DMS 273 (cell line): ENCODE data around the gene MYLK2.
"Not testable (repeated sequence)": the region's sequence is repeated elsewhere in the genome, so short reads cannot be mapped to it uniquely, and the experiment has no call there.

ENCODE experiments used
- DNase-seq: peaks from one replicate; lab custom pipeline; 2025; ENCODE audit not compliant: unreplicated experiment; lab: John Stamatoyannopoulos, UW

The MYLK2 gene

GRCh38 chr20:31815408-31816188 lies 3.6 kb upstream of the MYLK2 start:
- peak; percentile 76 for DNase-seq

DNA sequence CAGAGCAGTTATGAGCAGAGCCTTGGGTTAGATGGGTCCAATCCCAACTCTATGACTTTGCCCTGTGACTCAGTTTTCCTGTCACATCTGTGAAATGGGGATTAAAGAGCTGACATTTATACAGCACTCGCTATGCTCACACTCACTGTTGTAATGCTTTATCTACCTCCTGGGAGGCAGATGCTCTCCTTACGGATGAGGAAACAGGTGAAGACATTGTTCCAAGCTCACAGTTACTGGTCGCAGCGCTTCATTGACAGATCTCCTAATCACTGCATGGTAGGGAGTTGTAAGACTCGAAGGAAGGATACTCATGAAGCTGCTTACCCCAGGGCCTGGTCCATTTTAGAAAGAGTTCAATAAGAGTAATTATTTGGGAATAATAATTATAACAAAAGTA lies 2.9 kb upstream of the MYLK2 start:
- DNase-seq: no peak

GRCh38 chr20:31817461-31817860 lies 1.7 kb upstream of the MYLK2 start:
- DNase-seq: no peak

GRCh38 chr20:31818376-31818908 lies 714 bp upstream of the MYLK2 start:
- no peak for DNase-seq

GRCh38 chr20:31820228-31820627 lies 1.1 kb downstream of the MYLK2 start:
- no peak for DNase-seq

GRCh38 chr20:31821427-31821826 lies 2.3 kb downstream of the MYLK2 start:
- no peak for DNase-seq

DNA sequence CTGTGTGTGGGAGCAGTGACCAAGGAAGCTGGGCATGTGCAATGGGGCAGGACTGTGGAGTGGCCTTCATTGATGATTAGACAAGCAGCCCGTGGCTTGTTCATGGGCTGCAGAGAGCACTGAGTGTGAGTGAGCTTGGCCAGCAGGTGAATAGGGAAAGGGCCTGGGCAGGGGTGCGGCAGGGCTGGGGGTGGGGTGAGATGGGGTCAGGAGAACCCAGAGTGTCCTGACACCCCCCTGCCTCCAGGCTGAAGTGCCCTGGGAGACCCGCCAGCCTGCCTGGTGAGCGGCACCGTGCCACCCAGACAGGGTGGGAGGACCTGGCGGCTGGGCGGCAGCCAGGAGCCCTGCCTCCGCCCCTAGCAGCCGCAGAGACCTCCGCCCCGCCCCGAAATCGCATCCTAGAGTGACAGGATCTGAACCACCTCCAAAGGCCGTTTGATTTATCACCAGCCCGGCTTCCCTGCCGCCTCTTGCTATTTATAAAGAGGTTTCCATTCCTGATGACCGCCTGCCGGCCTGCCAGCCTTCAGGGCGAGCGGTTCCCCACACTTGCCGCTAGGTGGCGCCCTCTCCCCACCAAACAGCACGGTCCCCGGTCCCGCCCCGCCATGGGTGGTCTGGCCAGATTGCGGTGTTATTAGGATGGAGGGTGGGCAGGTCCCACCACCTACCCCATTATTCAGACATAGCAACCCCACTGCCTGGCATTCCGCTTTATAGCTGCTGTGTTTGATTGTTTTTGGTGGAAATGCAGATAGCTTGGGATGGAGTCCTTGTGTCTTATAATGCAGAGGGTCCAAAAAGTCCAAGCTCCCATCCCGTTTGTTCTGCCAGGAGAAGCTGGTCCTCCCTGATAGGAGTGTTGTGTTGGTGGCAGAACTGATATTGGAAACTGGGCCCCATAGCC lies 3.5 kb downstream of the MYLK2 start:
- peak; percentile 93 for DNase-seq

GRCh38 chr20:31823360-31824124 lies 4.4 kb downstream of the MYLK2 start:
- DNase-seq: no peak

- DNase-seq: no peak
These were observed 4.9 kb downstream of the MYLK2 start for GRCh38 chr20:31824125-31824485.

GRCh38 chr20:31824554-31825313 lies 5.6 kb downstream of the MYLK2 start:
- DNase-seq: no peak

GRCh38 chr20:31826074-31826473 lies 6.9 kb downstream of the MYLK2 start:
- DNase-seq: no peak

GRCh38 chr20:31827059-31827458 lies 7.9 kb downstream of the MYLK2 start:
- DNase-seq: no peak

DNA sequence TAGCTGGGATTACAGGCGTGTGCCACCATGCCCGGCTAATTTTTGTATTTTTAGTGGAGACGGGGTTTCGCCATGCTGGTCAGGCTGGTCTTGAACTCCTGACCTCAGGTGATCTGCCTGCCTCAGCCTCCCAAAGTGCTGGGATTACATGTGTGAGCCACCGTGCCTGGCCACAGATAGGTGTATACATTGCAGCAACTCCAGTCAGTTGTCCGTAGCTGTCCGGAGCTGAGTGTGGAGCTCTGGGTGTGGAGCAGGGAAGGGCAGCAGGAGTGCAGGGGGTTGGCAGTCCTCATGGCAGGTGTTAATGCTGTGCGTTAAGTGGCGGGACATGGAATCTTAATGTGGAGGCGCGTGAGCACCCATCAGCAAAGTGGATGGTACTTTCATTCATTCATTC lies 8.9 kb downstream of the MYLK2 start:
- not testable (repeated sequence) for DNase-seq

DNA sequence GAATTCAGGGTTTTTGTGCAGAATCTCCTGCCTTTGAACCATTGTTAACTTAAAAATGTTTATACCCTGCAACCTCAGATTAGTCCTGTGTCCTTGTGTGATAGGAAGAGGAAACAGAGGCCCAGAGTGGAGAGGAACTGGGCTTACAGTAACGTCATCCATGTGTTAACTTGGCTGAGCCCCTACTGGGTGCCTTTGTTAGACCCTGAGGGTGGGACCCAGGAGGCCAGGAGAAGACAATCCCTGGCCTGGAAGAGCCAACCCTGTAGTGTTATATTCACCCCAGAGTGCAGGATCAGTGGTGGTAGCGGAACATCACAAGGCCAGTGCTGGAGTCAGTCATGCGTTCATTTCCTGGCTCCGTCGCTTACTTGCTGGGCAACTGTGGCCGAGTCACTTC lies 10.6 kb downstream of the MYLK2 start:
- no peak for DNase-seq

DNA sequence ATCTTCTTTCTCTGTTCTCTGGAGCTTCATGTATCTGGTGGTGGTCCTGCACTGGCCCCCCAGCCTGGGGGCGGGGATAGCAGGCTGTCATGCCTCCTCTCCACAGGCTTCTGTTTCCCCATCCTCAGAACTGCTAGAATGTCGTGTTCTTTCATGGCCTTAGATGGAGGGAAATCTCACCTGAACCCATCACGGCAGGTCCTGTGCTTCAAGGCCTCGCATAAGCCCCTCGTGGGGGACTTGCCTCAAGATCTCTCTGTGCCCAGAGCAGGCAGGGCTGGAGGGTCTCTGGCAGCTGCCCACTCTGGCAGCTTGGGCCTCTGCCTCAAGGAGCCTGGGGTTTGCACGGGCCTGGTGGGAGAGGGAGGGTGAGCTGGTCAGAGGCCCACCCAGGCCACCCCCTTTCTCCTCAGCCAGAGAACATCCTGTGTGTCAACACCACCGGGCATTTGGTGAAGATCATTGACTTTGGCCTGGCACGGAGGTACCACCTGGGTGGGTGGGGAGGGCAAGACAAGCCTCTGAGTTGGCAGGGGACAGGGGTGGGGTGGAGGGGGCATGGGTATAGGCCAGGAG lies 11.3 kb downstream of the MYLK2 start:
- no peak for DNase-seq

GRCh38 chr20:31831211-31831610 lies 12.1 kb downstream of the MYLK2 start:
- DNase-seq: no peak

DNA sequence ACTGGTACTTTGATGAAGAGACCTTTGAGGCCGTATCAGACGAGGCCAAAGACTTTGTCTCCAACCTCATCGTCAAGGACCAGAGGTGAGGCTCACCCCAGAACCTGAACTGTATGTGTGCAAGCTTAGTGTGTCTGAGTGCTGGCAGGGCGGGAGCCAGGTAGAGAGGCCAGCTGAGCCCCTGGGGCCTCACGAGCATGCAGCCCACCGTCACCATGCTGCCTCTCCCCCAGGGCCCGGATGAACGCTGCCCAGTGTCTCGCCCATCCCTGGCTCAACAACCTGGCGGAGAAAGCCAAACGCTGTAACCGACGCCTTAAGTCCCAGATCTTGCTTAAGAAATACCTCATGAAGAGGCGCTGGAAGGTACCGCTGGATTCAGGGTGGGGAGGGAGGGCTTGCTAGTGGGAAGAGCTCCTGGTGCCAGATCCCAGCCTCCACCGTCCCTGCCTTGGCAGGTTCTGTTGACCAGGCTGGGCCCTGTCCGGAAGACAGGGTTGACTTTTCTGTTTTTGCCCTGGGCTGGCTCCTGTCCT lies 12.7 kb downstream of the MYLK2 start:
- DNase-seq: no peak

GRCh38 chr20:31833130-31833930 lies 14.2 kb downstream of the MYLK2 start:
- DNase-seq: peak; percentile 79

DNA sequence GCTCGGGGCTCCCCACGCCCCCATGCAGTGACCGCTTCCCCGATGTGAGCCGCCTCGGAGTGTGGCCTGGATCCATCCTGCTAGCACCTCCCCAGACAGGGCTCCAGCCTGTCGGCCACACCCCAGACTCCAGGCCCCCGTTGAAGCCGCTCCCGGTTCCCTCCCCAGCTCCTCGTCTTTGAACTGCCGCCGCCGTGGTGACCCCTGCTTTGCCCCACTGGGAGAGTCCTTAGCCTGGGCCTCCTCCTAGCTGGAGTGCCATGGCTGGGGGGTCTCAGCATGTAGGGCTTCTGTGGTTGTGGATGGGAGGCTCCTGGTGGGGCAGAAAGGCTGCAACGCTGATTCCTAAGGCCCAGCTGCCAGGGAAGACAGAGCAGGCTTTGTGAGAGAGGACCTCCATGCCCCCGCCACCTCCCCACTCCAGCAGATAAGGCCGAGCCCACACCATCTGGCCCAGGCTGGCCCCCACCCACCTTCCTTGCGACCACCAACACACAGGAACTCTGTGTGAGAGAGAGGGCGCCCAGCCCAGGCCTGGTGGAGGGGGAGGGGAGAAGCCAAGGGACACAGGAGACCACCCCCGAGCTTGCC lies 14.9 kb downstream of the MYLK2 start:
- no peak for DNase-seq
